ENCODE measurements around the gene DAG1. TPM values are rescaled to one million over a fixed set of nuclear protein-coding genes. Genes with fewer than 3 reads are reported as not detected.
A peak's percentile ranks its signal among the peaks of the same experiment; 100 is the strongest.

The DAG1 gene
- total RNA-seq, 1 donor from 2014 or later: 201 TPM

DNA sequence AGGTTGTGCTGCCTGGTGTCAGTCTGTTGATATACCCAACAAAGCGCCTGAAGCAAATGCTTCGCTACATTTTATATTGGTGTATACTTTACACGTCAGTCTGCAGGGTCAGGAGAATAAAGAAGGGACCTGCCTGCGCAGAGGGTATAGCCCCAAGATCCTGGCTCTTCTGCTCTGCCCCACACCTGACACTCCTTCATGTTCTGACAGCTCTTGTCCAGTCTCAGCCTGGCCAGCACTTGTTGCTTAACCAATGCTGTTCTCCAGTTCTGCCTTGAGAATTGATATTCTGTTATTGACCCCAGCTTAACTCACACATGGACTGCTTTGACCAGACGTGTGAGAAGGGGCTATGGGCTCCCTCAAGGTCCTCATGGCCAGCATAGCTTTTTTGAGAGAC is 48.4 kb downstream of the DAG1 start:
- no peak for DNase-seq

DNA sequence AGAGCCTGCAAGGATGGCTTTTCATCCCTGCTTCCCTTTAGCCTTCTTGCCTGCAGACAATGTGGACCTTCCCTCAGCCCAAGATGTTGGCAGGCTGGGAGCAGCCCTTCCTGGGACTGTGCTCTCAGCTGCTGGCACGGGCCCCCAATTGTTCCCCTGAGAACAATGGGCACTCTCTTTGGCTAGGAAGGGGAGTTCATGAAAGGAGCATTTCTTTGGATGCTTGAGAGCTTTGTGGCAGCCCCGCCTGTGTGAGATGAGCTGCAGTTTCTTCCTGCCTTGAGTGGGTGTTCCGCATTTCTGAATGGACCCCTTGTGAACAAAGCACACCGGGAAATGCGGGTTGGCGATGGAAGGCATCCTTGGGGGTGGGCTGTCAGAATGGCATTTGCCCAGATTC is 49.2 kb downstream of the DAG1 start:
- DNase-seq: peak; percentile 53

DNA sequence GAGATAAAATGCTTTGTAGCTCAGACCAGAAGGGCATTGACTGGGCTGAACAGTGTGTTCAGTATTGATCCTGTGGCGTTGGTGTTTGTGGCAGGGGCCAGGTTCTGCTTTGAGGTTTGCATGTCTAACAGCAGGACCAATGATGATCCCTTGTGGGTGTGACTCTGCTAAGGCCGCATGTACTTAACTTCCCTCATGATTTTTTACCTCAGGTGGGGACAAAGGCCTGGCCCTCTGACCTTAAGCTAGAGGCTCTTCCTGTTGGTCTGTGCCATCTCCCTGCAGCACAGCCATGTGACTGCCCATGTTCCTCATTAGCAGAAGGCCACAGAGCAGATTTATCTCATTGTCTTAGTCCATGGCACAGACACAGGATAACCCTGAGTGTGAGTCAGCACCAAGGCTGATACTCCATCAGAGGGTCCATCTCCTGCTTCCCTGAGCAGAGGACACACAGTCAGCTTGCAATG is 49.9 kb downstream of the DAG1 start:
- no peak for DNase-seq

DNA sequence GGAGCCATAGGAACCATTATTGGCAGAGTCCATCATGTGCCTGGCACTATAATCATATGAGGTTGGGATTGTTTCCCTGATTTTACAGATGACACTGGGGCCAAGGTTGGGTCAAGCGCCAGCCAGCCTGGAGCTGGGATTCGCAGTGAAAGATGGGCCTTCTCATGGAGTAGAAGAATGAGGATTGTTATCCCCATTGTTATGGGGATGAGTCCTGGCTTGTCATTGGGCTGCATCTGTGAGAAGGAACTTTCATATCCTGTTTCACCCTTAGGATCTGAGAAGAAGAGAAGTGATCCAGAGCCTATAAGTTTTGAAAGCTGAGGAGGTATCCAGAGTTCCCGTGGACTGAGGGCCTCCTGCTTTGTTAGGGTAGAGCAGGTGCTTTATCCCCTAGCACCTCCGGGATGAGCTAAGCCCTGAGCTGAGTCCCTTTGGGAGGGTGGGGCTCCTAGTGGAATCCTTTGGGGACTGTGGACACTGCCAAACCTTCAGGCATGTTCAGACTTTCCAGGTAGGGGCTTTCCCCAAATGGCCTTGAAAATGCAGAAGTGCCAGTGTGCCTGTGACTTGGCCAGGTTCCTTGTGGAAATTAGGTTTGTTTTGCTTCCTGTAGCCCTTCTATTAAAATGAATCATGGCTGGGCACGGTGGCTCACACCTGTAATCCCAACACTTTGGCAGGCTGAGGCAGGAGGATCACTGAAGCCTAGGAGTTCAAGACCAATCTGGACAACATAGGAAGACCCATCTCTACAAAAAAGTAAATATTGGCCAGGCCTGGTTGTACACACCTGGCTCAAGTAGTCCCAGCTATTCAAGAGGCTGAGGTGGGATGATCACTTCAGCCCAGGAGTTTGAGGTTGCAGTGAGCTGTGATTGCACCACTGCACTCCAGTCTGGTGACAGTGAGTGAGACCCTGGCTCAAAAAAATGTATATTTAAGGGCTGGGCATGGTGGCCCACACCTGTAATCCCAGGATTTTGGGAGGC is 54.0 kb downstream of the DAG1 start:
- DNase-seq: no peak

DNA sequence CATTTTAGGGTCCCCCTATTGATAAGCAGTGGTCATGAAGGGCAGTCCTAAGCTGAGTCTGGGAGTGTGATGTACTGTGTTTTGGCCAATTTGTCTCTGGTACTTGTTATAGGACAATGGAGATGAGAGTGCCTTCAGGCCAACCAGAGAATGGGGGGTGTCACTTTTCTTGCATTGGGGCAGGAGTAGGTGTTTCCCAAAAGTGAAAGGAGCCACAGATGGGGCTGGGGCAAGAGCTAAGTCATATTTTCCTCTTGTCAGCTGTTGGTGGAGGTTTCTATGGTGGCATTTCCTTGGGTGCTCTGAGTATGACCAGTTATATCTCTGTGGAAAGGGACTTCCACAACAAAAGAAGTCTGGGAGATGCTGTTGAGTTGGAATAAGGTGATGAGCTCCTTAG is 59.5 kb downstream of the DAG1 start:
- no peak for DNase-seq

DNA sequence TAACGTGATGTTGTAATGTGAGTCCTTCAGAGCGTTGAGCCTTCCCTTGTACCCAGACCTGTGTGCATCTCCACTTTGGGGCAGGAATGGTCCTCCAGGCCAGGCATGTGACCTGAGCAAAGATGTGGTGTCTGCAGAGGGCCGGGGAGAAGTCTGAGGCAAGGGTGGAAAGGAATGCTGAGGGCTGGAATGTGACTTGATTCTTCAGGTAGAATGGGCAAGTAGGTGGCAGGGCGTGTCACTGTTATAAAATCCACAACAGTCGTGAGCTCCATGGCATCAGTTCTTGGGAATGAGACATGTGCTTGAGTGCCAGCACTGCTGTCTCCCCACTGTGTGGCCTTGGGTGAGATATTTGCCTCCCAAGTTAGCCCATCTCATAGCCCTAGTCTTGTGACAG is 60.2 kb downstream of the DAG1 start:
- no peak for DNase-seq

DNA sequence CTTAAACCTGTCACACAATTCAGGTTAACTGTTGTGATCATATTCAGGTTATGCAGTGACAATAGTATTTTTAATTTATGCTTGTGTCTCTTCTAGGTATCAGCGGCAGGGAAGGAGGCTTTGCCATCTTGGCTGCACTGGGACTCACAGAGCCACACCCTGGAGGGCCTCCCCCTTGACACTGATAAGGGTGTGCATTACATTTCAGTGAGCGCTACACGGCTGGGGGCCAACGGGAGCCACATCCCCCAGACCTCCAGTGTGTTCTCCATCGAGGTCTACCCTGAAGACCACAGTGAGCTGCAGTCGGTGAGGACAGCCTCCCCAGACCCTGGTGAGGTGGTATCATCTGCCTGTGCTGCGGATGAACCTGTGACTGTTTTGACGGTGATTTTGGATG is 60.6 kb downstream of the DAG1 start:
- DNase-seq: no peak

DNA sequence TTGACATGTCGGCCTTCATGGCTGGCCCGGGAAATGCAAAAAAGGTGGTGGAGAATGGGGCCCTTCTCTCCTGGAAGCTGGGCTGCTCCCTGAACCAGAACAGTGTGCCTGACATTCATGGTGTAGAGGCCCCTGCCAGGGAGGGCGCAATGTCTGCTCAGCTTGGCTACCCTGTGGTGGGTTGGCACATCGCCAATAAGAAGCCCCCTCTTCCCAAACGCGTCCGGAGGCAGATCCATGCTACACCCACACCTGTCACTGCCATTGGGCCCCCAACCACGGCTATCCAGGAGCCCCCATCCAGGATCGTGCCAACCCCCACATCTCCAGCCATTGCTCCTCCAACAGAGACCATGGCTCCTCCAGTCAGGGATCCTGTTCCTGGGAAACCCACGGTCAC is 61.2 kb downstream of the DAG1 start:
- DNase-seq: no peak

DNA sequence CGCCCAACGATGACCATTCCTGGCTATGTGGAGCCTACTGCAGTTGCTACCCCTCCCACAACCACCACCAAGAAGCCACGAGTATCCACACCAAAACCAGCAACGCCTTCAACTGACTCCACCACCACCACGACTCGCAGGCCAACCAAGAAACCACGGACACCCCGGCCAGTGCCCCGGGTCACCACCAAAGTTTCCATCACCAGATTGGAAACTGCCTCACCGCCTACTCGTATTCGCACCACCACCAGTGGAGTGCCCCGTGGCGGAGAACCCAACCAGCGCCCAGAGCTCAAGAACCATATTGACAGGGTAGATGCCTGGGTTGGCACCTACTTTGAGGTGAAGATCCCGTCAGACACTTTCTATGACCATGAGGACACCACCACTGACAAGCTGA is 61.6 kb downstream of the DAG1 start:
- no peak for DNase-seq

DNA sequence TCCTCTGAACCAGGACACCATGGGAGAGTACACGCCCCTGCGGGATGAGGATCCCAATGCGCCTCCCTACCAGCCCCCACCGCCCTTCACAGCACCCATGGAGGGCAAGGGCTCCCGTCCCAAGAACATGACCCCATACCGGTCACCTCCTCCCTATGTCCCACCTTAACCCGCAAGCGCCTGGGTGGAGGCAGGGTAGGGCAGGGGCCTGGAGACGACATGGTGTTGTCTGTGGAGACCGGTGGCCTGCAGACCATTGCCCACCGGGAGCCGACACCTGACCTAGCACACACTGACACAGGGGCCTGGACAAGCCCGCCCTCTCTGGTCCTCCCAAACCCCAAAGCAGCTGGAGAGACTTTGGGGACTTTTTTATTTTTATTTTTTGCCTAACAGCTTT is 63.0 kb downstream of the DAG1 start:
- no peak for DNase-seq

DNA sequence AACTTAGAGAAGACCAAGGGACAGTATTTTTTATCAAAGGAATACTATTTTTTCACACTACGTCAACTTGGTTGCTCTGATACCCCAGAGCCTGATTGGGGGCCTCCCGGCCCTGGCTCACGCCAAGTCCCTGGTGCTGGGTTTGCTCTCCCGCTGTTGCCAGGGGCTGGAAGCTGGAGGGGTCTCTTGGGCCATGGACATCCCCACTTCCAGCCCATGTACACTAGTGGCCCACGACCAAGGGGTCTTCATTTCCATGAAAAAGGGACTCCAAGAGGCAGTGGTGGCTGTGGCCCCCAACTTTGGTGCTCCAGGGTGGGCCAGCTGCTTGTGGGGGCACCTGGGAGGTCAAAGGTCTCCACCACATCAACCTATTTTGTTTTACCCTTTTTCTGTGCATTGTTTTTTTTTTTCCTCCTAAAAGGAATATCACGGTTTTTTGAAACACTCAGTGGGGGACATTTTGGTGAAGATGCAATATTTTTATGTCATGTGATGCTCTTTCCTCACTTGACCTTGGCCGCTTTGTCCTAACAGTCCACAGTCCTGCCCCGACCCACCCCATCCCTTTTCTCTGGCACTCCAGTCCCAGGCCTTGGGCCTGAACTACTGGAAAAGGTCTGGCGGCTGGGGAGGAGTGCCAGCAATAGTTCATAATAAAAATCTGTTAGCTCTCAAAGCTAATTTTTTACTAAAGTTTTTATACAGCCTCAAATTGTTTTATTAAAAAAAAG is 63.9 kb downstream of the DAG1 start:
- DNase-seq: no peak

DNA sequence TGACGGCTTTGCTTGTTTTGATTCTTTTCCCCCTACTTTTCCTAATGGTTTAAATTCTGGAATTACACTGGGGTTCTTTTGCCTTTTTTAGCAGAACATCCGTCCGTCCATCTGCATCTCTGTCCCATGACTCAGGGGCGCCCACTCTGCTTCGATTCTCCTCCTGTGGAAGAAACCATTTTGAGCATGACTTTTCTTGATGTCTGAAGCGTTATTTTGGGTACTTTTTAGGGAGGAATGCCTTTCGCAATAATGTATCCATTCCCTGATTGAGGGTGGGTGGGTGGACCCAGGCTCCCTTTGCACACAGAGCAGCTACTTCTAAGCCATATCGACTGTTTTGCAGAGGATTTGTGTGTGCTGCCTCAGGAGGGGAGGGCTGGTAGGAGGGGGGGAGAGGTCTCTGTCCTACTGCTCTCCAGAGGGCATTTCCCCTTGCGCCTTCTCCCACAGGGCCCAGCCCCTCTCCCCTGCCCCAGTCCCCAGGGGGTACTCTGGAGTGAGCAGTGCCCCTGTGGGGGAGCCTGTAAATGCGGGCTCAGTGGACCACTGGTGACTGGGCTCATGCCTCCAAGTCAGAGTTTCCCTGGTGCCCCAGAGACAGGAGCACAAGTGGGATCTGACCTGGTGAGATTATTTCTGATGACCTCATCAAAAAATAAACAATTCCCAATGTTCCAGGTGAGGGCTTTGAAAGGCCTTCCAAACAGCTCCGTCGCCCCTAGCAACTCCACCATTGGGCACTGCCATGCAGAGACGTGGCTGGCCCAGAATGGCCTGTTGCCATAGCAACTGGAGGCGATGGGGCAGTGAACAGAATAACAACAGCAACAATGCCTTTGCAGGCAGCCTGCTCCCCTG is 64.7 kb downstream of the DAG1 start:
- peak; percentile 37 for DNase-seq

DNA sequence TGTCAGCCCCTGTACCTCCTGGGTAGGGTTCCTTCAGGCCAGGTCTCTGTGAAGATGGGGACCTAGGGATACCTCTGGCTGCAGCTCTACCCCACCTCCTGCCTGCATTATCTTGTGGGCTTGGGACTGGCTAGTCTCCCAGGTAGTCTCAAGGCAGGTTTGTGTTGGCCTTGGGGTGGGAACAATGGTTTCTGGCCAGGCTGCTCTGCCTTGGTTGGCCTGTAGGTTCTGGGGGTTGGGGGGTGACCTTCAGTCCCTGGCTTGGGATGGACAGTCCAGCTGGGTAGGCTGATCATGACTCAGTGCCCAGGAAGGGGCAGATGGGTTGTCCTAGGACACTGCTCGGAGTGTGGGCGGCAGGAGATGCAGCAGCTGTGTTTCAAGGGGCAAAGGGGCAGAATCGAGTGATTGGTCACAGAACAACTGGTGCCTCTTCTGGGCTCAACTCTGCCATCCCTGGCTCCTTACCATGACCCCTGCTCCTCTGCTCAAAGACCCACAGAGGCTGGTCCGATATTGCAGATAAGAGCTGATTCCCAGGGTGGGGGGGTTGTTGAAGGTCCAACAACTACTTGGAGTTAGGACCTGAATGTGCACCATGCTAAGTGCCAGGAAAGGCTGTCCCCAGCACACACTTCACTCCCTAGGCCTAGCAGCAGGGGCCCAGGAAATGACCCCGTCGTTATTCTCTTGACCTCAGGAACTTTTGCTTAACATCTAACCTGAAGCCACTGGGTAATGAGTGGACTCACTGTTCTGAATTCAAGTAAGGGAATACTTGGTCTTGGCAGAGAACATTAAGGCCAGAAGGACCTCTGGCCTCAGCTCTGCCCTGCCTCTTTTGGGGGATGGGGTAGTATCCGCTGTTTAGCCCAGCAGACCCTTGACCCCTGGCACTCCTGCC is 66.2 kb downstream of the DAG1 start:
- DNase-seq: no peak

DNA sequence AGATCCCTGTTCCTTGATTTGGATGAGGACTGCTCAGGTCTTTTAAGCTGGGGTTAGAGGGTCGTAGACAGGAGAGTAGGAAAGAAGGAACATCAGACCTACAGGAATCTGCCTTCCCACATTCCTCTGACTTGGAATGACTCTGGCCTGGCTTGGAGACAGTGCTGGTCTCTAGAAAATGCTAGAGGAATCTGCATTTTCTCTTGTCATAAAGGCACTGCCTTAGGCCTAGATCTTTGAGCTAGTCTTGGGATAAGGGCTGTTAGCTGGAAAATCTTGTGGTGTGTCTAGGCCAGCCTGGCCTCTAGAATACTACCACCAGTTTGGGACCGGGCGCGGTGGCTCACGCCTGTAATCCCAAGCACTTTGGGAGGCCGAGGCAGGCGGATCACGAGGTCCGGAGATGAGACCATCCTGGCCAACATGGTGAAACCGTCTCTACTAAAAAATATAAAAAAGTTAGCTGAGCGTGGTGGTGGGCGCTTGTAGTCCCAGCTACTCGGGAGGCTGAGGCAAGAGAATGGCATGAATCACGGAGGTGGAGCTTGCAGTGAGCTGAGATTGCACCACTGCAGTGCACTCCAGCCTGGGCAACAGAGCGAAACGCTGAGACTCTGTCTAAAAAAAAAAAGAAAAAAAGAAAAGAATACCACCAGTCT is 66.9 kb downstream of the DAG1 start:
- DNase-seq: no peak

DNA sequence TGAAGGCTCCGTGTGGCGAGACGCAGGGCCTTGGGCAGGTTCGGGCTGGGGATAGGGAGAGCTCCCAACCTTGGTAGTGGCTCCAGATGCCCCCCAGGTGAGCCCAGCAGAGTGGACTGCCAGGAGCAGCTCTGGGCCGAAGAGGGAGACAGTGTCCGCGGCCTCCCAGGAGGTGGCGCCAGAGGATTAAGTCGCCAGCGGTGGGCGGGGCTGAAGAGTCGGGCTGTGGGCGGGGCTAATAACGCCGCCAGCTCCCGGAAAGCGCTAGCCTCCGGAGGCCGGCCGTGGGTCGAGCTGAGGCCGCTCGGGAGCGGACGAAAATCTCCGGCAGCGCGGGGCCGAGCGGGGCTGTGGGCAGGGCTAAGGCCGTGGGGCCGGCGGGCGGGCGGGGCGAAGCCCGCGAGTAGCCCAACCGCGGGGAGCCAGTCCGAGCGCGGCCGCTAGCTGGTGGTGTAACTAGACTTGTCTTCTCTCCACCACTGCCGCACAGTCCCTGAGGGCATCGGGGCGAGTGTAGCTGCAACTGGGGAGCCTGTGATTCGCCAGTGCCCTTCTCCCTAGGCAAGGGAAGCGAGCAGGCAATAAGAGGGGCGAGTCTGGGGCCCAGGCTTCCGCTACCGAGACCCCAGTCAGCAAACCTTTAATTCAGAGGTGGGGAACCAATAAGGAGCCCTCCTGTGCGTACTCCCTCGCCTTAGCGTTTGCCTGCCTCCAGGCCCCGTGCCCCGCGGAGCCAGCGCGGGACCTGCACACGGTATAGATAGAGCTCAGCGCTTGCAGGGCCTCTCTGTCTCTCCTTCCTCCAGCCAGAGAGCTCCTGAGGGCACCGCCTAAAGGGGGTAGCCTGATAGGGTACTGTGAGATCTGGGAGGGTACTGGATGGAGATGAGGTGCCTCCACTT is 69.8 kb downstream of the DAG1 start:
- peak; percentile 97 for DNase-seq

DNA sequence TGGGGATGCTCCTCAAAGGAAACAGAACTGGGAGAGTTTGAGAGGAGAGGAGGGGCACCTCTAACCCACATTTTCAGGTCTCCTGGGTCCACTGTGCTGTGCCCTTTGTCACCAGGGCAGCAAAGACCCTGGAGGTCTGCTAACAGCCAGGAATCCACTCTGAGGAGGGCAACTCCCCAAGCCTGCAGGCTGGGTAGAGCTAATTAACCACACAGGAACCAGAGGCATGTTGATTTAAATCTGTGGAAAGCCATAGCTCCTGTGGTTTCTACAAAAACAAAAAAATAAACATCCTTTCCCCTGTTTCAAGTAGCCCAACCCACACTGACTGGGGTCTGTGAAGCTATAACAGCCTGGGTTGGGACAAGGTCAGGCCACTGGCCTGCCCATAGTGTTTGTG is 82.0 kb downstream of the DAG1 start:
- no peak for DNase-seq

DNA sequence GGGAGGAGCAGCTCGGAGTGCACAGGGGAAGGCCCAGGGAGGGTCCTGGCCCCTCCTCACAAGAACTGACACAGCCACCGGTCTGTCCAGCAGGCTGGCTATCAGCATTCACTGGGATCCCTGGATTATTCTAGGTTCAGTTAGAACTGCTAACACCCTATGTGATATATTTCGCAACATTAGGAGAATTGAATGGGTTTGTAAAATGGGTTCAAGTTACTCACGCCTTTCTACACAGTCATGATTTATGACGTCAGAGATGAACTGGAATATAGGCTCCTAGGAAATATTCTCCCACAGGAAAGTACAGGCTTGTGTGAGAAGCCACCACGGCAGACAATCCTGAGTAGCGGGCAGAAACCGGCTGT is 83.2 kb downstream of the DAG1 start:
- no peak for DNase-seq

DNA sequence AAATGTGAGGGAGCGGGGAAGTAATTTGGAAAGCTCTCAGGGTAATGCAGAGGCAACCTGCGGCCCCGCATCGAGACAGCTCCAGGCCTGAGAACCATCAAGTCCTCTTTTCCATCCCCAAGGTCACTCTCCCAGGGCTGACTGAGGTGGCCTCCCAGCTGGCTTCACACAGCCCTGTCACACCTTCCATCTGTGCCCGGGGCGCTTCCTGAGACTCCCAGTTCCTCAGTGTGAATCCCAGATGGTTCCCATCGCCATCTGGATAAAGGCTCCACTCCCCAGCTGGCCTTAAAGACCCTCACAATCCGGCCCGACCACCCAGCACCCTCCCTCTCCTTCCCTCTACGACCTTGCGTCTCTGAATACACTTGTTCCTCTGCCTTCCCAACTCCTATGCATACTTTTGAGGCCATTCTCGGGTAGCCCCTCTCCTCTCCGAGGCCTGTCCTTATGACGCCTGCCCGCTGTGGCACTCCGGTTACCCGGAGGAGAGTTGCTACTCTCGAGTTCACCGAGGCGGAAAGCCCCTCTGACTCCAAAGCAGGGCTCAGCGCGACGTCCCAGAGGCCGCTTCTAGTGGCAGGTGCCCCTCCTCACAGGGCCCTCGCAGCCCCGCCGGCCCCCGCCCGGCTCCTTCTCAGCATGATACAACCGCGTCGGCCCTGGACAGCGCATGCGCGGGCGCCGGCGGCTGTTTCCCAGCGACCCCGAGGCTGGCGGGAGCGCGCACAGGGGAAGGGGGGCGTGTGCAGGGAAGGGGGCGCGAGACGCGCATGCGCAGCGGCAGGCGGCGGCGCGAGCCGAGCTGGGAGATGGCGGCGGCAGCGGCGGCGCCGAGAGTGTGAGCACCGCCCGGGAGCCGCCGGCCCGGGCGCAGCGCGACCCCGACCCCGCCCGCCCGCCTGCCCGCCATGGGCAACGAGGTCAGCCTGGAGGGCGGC is 83.9 kb downstream of the DAG1 start, which contains the start of gene BSN:
Gene BSN, plus strand, starts transcription at position 786 of the 941 bp plus-strand sequence. Its CDS starts 126 bp downstream, at position 912.
- DNase-seq: peak; percentile 98

All from tongue (tissue), 2 donors.